HFFc6 (cell line): ENCODE results near the gene AMBN. TPM values are rescaled to one million over a fixed set of nuclear protein-coding genes. Genes with fewer than 3 reads are reported as not detected.
A peak's percentile ranks its signal among the peaks of the same experiment; 100 is the strongest.

Source experiments
- DNase-seq: peaks from one replicate; pipeline ENCODE4 v3.0.0-alpha.2; 2018
- H3K27ac Mint-ChIP-seq: 2 replicates; pipeline ENCODE4 v1.8.0; 2020; ENCODE audit warnings: mild to moderate bottlenecking, mixed read lengths
- H3K27me3 Mint-ChIP-seq: 2 replicates; pipeline ENCODE4 v1.8.0; 2021; ENCODE audit warnings: mild to moderate bottlenecking, moderate library complexity, mixed read lengths; ENCODE audit not compliant: insufficient read depth
- H3K36me3 Mint-ChIP-seq: 2 replicates; pipeline ENCODE4 v1.8.0; 2021; ENCODE audit warnings: low read depth, mixed read lengths
- H3K4me1 Mint-ChIP-seq: 2 replicates; pipeline ENCODE4 v1.8.0; 2020; ENCODE audit warnings: low read depth, mixed read lengths
- H3K4me3 Mint-ChIP-seq: 2 replicates; pipeline ENCODE4 v1.8.0; 2020; ENCODE audit warnings: mild to moderate bottlenecking, moderate library complexity, mixed read lengths
- H3K9me3 Mint-ChIP-seq: 2 replicates; pipeline ENCODE4 v1.8.0; 2020; ENCODE audit warnings: mild to moderate bottlenecking, mixed read lengths
- CTCF ChIP-seq: fragments of 200-600 bp; sonication (generic); IDR thresholded peaks from 2 replicates; pipeline ENCODE4 v1.5.0; 2021; ENCODE audit warnings: antibody characterized with exemption, mild to moderate bottlenecking
- long read RNA-seq: library from polyadenylated mRNA; unstranded; transcript quantifications from one replicate; pipeline ENCODE4 v2.0.0, GENCODE V29; 2019
- total RNA-seq, 6 experiments: library from RNA; stranded (reverse); fragmentation: NEBNext Ultra II Directional; extraction: Animal tissue kit (Norgen Biotek cat#: 25700); gene quantifications; 2 replicates in 1 of 6; 3 replicates in 5 of 6; pipeline ENCODE4 v1.2.3, GENCODE V29; 2021

The AMBN gene, protein sequence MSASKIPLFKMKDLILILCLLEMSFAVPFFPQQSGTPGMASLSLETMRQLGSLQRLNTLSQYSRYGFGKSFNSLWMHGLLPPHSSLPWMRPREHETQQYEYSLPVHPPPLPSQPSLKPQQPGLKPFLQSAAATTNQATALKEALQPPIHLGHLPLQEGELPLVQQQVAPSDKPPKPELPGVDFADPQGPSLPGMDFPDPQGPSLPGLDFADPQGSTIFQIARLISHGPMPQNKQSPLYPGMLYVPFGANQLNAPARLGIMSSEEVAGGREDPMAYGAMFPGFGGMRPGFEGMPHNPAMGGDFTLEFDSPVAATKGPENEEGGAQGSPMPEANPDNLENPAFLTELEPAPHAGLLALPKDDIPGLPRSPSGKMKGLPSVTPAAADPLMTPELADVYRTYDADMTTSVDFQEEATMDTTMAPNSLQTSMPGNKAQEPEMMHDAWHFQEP
- total RNA-seq, result not detected
- long read RNA-seq, result 0 reads

DNA sequence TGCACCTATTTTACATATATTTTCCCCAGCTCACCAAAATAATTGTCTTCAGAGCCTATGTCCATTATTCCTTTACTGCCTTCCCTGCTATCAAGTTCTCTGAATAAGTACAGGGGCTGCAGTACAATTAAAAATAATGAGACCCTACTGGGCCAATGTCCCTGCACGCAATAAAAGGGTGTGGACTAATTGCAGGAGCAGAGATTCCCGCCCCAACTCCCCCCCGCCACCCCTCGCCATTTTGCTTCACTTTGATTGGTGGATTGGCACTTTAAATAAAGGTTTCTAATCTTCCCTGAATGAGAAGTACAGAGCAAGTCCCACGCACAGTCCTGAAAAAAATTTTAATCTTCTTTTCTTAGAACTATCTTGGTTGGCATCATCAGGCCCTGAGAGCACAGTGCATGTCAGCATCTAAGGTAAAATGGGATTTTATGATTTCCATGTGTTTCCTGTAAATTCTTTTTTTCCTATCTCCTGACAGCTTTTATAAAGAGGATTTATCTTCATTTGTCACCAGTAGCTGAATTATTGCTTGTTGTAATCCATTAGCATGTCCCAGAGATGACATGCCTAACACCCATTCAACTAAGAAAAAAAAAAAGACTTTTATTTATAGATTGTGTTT is at the start of gene AMBN:
Gene AMBN (plus strand): TSS at position 302 of the 628 bp plus-strand sequence. CDS start 103 bp downstream, at position 405.
- Mint-ChIP-seq H3K36me3 (no peaks in the 10 kb centered on the region), H3K27me3 (peaks cover 7% of the 10 kb centered on the region; the same call in 1 of the 2 replicates), H3K9me3 (no peaks in the 10 kb centered on the region), H3K4me1 (no peaks in the 10 kb centered on the region), H3K4me3 (no peak within 1 kb of the TSS), H3K27ac (no peak within 1 kb of the TSS)
- TF ChIP-seq CTCF, result no peak
- no peak for DNase-seq

DNA sequence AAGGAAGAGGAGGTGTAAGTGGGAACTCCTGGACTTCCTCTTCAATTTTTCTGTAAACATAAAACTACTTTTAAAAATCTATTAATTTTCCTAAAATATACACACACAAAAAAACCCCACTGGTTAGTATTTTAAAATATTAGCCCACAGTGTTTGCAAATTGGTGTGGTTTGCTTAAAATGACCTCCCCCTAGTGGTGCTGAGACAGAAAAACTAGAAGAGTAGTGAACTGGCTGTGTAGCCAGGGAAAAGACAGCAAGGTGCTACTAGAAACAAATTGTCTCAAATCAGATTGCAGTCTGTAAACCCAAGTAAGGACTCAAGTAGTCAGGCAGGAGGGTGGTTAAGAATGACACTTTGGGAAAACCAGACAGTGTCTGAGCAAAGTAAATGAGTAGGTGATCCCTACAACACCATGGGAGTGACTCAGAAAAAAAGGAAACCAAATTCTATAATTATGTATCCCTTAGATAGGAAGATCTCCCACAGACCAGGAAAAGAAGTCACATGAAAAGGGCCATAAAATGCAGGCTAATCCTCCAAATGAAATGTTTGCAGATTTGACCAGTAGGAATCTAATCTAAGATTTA is 47.7 kb upstream of the AMBN start:
- no peaks in the 10 kb centered on the region for H3K9me3 Mint-ChIP-seq
- peaks cover 10% of the 10 kb centered on the region for H3K27me3 Mint-ChIP-seq
- no peaks in the 10 kb centered on the region for H3K36me3 Mint-ChIP-seq
- H3K4me1 Mint-ChIP-seq, result no peaks in the 10 kb centered on the region
- H3K4me3 Mint-ChIP-seq, result no peak overlapping the region
- TF ChIP-seq CTCF, result peak; percentile 75
- peak; percentile 5 for DNase-seq
- H3K27ac Mint-ChIP-seq, result no peak overlapping the region

- Mint-ChIP-seq H3K27ac (no peak overlapping the region), H3K27me3 (peaks cover 4% of the 10 kb centered on the region; the same call in 1 of the 2 replicates), H3K4me3 (no peak overlapping the region; the same call in 1 of the 2 replicates), H3K9me3 (no peaks in the 10 kb centered on the region), H3K36me3 (no peaks in the 10 kb centered on the region), H3K4me1 (peaks cover 16% of the 10 kb centered on the region; the same call in 1 of the 2 replicates)
- no peak for TF ChIP-seq CTCF
- no peak for DNase-seq
Observed at GRCh38 chr4:70556856-70557255, 35.2 kb upstream of the AMBN start.

DNA sequence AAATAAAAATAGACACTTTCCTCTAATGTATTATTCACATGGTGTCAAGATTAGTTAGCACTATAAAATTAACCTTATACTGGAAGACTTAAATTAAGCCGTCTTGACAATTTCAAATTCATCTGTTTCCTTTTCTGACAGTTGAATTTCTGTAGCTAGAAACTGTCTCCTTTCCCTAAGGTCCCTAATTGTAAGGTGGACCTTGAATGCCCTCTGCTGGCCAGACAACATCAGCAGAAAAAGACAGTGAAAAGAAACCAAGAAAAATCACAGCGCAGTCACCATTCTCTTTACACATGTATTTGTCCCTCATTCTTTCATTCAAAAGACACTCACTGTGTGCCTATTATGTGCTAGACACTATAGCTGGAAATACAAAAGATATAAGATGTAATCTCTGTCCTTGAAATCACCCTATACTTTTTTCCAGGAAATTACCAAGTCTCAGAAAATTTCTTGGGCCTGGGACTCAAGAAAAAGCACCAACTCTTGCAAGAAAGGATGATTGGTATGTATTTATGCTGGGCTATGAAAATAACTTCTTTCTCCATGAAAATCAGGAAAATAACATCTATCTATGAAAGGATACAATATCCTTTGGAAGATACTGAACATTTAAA is 32.7 kb upstream of the AMBN start:
- peaks cover 16% of the 10 kb centered on the region; the same call in 1 of the 2 replicates for H3K4me1 Mint-ChIP-seq

More for the DNA sequence above, 32.7 kb upstream of the AMBN start:
- peaks cover 7% of the 10 kb centered on the region for H3K27me3 Mint-ChIP-seq
- no peak overlapping the region for H3K4me3 Mint-ChIP-seq
- no peaks in the 10 kb centered on the region for H3K9me3 Mint-ChIP-seq
- no peaks in the 10 kb centered on the region for H3K36me3 Mint-ChIP-seq
- peak; percentile 85 for TF ChIP-seq CTCF
- H3K27ac Mint-ChIP-seq, result no peak overlapping the region
- DNase-seq, result peak; percentile 32
